Adipocyte (in vitro differentiated cells): Measurements from ENCODE around the gene TSNAX.
"Not testable (repeated sequence)": the region's sequence is repeated elsewhere in the genome, so short reads cannot be mapped to it uniquely, and the experiment has no call there.

Experiments
- DNase-seq: peaks from one replicate; pipeline ENCODE4 v3.0.0-alpha.2; 2015; ENCODE audit warnings: low read depth
- H3K27me3 ChIP-seq: replicated peaks from 2 replicates; pipeline ENCODE4 v1.7.0; 2013; ENCODE audit warnings: mild to moderate bottlenecking, low read length, moderate library complexity; ENCODE audit not compliant: control insufficient read depth, insufficient read depth
- H3K36me3 ChIP-seq: 2 replicates; pipeline ENCODE4 v1.7.0; 2013; ENCODE audit warnings: low read length, mild to moderate bottlenecking, moderate library complexity; ENCODE audit not compliant: control insufficient read depth, insufficient read depth, severe bottlenecking
- H3K4me1 ChIP-seq: 2 replicates; pipeline ENCODE4 v1.7.0; 2013; ENCODE audit warnings: mild to moderate bottlenecking, low read length, moderate library complexity; ENCODE audit not compliant: control insufficient read depth, insufficient read depth
- H3K4me3 ChIP-seq: 2 replicates; pipeline ENCODE4 v1.7.0; 2013; ENCODE audit warnings: mild to moderate bottlenecking, low read length, moderate library complexity
- H3K9ac ChIP-seq: 2 replicates; pipeline ENCODE4 v1.7.0; 2013; ENCODE audit warnings: mild to moderate bottlenecking, low read length, moderate library complexity
- H3K9me3 ChIP-seq: 2 replicates; pipeline ENCODE4 v1.7.0; 2013; ENCODE audit warnings: mild to moderate bottlenecking, low read length, moderate library complexity; ENCODE audit not compliant: control insufficient read depth

TSNAX gene

GRCh38 chr1:231591466-231591865 is 63.0 kb downstream of the TSNAX start:
- Histone ChIP-seq H3K9ac (no peak overlapping the region), H3K9me3 (no peaks in the 10 kb centered on the region), H3K4me3 (no peak overlapping the region), H3K4me1 (peaks cover 10% of the 10 kb centered on the region), H3K27me3 (no peaks in the 10 kb centered on the region), H3K36me3 (no peaks in the 10 kb centered on the region)
- DNase-seq = no peak

DNA sequence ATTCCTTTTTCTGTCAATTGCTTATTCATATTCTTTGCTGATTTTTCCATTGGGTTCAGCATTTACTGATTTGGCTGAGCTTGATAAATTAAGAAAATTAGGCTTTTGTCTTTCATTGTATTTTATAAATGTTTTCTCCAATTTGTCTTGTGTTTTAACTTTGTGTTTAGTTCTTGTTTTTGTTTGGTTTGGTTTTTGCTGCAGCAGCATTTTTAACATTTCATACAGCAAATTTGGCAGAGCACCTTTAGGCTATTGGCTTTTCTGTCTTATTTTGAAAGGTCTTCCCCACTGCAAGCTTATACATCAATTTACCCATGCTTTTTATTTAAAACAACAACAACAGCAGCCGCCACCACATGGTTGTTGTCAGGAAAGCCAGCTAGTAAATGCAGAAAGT is 64.3 kb downstream of the TSNAX start:
- Histone ChIP-seq H3K9me3 (no peaks in the 10 kb centered on the region), H3K36me3 (no peaks in the 10 kb centered on the region), H3K4me3 (no peak overlapping the region), H3K9ac (no peak overlapping the region), H3K27me3 (no peaks in the 10 kb centered on the region), H3K4me1 (peaks cover 16% of the 10 kb centered on the region)
- DNase-seq = no peak

DNA sequence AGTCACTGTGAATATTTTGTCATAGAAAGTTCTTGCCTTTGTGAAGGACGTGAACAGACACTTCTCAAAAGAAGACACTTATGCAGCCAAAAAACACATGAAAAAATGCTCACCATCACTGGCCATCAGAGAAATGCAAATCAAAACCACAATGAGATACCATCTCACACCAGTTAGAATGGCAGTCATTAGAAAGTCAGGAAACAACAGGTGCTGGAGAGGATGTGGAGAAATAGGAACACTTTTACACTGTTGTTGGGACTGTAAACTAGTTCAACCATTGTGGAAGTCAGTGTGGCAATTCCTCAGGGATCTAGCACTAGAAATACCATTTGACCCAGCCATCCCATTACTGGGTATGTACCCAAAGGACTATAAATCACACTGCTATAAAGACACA is 64.8 kb downstream of the TSNAX start:
- not testable (repeated sequence) for H3K9ac ChIP-seq, DNase-seq, H3K4me3 ChIP-seq, H3K9me3 ChIP-seq, H3K36me3 ChIP-seq, H3K27me3 ChIP-seq
- peaks cover 16% of the 10 kb centered on the region for H3K4me1 ChIP-seq

DNA sequence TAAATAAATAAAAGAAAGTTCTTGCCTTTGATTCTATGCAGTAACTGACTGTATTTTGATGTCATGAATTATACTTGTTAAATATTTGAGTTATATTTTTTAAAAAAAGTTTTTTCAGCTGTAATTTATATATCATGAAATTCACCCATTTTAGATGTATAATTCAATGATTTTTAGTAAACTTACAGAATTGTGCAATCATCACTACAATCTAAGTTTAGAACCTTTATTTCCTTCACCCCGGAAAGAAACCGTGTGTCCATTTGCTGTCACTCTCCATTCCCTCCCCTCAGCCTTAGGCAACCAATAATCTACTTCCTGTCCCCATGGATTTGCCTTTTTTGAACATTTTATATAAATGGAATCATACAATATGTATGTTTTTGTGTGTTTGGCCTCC is 65.7 kb downstream of the TSNAX start:
- no peak for DNase-seq

GRCh38 chr1:231594749-231595148 is 66.3 kb downstream of the TSNAX start:
- no peaks in the 10 kb centered on the region for H3K9me3 ChIP-seq
- no peak overlapping the region for H3K9ac ChIP-seq
- H3K36me3 ChIP-seq = no peaks in the 10 kb centered on the region
- H3K27me3 ChIP-seq = no peaks in the 10 kb centered on the region
- no peak for DNase-seq
- H3K4me1 ChIP-seq = peaks cover 16% of the 10 kb centered on the region
- H3K4me3 ChIP-seq = no peak overlapping the region

More for the DNA sequence above, 65.7 kb downstream of the TSNAX start:
- Histone ChIP-seq H3K27me3 (no peaks in the 10 kb centered on the region), H3K4me3 (no peak overlapping the region), H3K9me3 (no peaks in the 10 kb centered on the region), H3K4me1 (peaks cover 16% of the 10 kb centered on the region), H3K9ac (no peak overlapping the region), H3K36me3 (no peaks in the 10 kb centered on the region)

DNA sequence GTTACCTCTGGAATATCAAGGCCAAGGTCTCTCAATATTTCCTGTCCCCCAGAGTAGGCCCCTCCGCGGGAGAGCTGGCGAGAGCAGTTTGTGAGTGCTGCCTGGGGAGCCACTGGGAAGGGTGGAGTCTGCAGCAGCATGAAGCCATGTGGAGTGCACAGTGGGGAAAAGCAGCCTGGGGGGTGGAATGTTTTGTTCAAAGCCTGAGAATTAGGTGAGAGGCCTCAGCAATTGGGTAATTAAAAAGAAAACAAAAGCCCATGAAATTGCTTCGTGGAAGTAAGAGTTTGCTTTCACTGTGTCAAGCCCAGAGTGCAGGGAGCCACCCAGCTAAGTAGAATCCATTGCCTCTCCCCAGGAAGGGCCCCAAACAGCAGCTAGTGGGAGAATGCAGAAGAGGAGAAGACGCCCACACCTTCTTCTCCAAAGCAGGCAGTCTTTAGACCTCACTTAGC is 67.9 kb downstream of the TSNAX start:
- peak; percentile 33 for DNase-seq
- Histone ChIP-seq H3K9ac (peak overlapping the region; percentile 66), H3K27me3 (no peaks in the 10 kb centered on the region)

GRCh38 chr1:231597971-231598370 is 69.5 kb downstream of the TSNAX start:
- Histone ChIP-seq H3K27me3 (no peaks in the 10 kb centered on the region), H3K4me1 (peaks cover 35% of the 10 kb centered on the region), H3K9me3 (no peaks in the 10 kb centered on the region), H3K36me3 (no peaks in the 10 kb centered on the region), H3K4me3 (no peak overlapping the region), H3K9ac (no peak overlapping the region)
- no peak for DNase-seq

More for the DNA sequence above, 67.9 kb downstream of the TSNAX start:
- Histone ChIP-seq H3K4me3 (peak overlapping the region; percentile 50), H3K9me3 (no peaks in the 10 kb centered on the region), H3K36me3 (no peaks in the 10 kb centered on the region), H3K4me1 (peaks cover 28% of the 10 kb centered on the region)

DNA sequence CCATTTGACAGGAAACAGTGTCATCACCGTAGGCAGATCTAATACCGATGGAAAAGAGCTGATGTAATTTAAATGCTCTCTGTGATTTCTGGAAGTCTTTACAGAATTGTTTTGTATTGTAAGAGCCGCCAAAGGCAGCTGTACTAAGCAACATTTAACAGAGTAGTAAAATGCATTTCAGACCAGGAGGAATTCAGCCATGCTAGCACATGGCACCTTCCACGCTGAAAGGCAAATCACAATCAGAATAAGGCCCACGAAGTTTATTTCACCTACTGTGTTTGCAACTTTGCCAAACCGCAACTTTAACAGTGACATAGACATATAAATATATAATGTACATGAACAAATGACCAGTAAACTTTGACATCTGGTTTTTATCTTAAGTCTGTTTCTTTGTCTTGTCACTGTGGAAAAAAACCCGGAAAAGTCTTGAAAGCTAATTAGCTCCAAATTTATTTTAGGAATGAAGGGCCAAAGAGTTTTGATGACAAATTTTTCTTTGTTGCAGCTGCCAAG is 72.0 kb downstream of the TSNAX start:
- DNase-seq = peak; percentile 58
- H3K4me1 ChIP-seq = peaks cover 37% of the 10 kb centered on the region
- no peaks in the 10 kb centered on the region for H3K9me3 ChIP-seq
- no peaks in the 10 kb centered on the region for H3K27me3 ChIP-seq
- peak overlapping the region; percentile 46 for H3K9ac ChIP-seq
- no peaks in the 10 kb centered on the region for H3K36me3 ChIP-seq
- H3K4me3 ChIP-seq = no peak overlapping the region

- Histone ChIP-seq H3K9me3 (no peaks in the 10 kb centered on the region), H3K27me3 (no peaks in the 10 kb centered on the region), H3K9ac (no peak overlapping the region), H3K4me1 (peaks cover 24% of the 10 kb centered on the region), H3K4me3 (no peak overlapping the region), H3K36me3 (no peaks in the 10 kb centered on the region)
- DNase-seq = no peak
Measured at GRCh38 chr1:231601824-231602672, 73.6 kb downstream of the TSNAX start.

DNA sequence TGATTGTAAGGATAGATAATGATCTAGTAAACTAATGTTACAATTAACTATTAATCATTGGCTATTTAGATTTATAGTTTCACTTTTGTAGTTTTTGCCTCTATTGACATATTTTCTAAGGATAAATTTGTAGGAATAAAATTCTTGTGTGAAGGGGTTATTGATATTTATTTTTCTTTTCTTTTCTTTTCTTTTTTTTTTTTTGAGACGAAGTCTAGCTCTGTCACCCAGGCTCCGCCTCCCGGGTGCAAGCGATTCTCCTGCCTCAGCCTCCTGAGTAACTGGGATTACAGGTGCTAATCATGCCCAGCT is 74.2 kb downstream of the TSNAX start:
- H3K9me3 ChIP-seq = no peaks in the 10 kb centered on the region
- peaks cover 24% of the 10 kb centered on the region for H3K4me1 ChIP-seq
- DNase-seq = no peak
- no peaks in the 10 kb centered on the region for H3K27me3 ChIP-seq
- no peak overlapping the region for H3K9ac ChIP-seq
- no peaks in the 10 kb centered on the region for H3K36me3 ChIP-seq
- H3K4me3 ChIP-seq = no peak overlapping the region

DNA sequence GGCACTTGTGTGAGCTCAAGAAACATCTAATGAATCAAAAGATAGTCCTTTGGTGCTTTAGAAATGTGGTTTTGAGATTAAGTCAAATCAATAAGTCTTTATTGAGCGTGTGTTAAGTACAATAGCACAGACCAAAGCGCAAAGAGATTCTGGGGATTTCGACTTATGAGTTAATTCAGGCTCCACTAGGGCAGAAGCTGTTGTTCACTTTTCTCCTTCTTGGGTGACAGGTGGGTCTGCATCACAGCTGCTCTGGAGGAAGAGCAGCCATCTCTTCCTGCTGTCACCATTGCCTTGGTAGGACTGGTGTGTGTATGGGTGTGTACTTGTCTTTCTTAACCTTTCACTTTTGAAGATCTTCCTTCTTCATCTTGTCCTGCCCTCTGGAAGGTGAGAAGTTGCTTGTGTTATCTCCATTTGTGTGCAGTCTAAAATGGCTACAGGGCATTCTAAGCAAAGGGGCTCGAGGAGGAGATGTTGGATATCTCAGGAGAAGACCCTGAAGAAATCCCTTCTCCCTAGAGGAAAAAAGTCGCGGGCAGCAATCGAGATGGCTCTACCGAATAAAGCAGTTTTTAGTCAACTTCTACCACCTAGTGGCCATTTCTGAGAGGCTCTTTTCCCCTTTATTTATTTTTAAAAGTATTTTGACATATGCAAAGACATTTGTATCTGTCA is 75.3 kb downstream of the TSNAX start:
- Histone ChIP-seq H3K4me3 (peak overlapping the region; percentile 77), H3K9me3 (no peaks in the 10 kb centered on the region), H3K9ac (peak overlapping the region; percentile 49), H3K27me3 (no peaks in the 10 kb centered on the region), H3K36me3 (no peaks in the 10 kb centered on the region), H3K4me1 (peaks cover 24% of the 10 kb centered on the region)
- DNase-seq = peak; percentile 85
